GM19438 (cell line): ENCODE measurements around the gene SHC3.
"Not testable (repeated sequence)": the region's sequence is repeated elsewhere in the genome, so short reads cannot be mapped to it uniquely, and the experiment has no call there.

Source experiments
- ATAC-seq: cut with Tn5 transposase; IDR thresholded peaks from one replicate; pipeline ENCODE4 v1.9.1; 2021; ENCODE audit warnings: low read depth; ENCODE audit not compliant: unreplicated experiment

Gene SHC3, protein sequence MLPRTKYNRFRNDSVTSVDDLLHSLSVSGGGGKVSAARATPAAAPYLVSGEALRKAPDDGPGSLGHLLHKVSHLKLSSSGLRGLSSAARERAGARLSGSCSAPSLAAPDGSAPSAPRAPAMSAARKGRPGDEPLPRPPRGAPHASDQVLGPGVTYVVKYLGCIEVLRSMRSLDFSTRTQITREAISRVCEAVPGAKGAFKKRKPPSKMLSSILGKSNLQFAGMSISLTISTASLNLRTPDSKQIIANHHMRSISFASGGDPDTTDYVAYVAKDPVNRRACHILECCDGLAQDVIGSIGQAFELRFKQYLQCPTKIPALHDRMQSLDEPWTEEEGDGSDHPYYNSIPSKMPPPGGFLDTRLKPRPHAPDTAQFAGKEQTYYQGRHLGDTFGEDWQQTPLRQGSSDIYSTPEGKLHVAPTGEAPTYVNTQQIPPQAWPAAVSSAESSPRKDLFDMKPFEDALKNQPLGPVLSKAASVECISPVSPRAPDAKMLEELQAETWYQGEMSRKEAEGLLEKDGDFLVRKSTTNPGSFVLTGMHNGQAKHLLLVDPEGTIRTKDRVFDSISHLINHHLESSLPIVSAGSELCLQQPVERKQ

DNA sequence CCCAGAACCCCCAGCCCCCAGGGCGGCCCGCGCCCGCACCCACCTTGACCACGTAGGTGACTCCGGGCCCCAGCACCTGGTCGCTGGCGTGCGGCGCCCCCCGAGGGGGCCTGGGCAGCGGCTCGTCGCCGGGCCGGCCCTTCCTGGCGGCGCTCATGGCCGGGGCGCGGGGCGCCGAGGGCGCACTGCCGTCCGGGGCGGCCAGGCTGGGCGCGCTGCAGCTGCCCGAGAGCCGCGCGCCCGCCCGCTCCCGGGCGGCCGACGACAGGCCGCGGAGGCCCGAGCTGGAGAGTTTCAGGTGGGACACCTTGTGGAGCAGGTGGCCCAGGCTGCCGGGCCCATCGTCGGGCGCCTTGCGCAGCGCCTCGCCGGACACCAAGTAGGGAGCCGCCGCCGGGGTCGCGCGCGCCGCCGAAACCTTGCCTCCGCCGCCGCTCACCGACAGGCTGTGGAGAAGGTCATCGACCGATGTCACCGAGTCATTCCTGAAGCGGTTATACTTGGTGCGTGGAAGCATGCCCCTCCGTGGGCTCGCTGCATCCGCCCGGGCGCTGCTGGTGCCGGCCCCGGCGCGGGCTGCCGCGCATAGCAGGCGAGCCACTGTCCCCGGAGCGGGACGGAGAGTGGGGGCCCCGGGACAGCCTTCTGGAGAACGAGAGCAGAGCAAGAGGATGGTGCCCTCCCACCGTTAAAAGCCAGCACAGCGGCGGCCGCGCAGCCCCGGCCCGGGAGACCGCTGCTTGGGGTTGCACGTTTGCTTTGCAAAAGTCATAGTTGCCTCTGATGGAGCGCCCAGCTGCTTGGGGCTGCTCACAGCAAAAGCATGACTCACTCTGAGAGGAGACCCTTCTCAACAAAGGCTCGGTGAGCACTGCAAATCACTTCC is at the start of gene SHC3:
Gene SHC3, minus strand, starts transcription at position 875 of the 886 bp plus-strand sequence. Its CDS starts 358 bp downstream, at position 517.
- no peak for ATAC-seq

DNA sequence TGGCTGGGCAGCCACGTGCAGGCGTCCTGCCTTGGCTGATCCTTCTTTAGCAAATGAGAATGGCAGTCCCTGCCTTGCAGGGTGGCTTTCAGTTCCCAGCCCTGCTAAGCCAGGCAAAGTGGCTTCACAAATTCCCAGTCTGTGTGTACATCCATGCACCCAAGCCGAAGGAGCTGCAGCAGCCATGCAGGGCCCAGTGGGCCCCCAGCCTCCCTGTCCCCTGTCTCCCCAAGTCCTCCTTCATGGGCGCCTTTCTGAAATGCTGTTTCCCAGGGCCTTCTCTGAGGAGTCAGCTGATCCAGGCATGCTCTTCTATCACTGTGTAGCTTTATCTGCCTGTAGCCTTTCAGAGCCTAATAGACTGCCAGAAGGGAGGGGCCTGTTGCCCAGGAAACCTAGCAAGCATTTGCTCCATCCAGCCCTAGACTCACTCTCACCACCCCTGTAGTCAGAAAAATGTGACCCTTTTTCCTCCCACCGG is 47.4 kb upstream of the SHC3 start:
- ATAC-seq, result no peak

DNA sequence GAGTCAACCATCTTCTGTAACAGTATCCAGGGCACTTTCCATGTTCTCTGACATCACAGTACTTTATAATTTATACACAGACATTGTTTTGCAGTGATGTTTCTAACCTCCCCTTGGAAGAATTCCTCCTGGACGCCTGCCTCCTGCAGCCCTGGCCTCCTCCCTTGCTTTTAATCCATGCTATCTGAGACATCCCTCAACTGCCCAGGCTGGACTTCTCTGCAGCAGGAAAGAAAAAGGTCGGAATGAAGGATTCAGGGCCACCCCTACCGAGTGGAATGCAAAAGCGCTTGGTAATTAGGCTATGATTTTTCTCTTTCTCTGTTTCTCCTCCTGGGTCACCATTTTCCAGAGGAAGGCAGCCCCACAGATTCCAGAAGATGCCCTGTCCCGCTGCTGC is 47.0 kb upstream of the SHC3 start:
- no peak for ATAC-seq

DNA sequence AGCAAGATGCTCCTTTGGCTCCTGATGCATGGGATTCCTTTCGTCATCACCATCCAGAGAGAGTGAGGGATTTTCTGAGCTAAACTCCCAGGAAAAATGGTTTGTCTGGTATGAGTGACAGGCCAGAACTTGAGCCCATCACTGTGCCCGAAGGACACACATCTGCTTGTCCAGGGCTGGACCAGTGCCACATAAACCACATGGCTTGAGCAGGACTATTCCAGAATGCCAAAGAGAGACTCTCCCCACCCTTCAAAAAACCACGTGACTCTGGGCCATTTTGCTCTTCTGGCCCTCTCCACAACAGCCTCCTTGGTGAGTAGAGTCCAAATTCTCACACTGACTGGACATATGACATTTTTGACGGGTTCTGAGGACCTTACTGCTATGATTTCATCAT is 46.4 kb upstream of the SHC3 start:
- ATAC-seq, result no peak

DNA sequence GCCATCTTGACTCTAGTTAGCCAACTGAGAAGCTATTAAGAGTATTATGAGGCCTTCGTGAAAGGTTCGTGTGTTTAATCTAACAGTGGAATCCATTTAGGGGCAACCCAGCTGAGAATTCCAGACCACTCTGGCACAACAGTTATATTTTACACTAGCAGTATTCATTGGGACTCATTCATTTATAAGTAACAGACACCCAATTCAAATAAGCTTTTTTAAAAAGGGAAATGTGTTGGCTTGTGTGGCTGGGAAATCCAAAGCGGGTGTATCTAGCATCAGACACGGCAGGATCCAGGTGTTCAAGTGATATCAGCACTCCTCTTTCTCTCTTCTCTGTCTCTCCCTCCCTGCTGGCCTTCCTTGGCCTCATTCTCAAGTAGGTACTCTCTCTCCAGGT is 46.0 kb upstream of the SHC3 start:
- ATAC-seq, result no peak

DNA sequence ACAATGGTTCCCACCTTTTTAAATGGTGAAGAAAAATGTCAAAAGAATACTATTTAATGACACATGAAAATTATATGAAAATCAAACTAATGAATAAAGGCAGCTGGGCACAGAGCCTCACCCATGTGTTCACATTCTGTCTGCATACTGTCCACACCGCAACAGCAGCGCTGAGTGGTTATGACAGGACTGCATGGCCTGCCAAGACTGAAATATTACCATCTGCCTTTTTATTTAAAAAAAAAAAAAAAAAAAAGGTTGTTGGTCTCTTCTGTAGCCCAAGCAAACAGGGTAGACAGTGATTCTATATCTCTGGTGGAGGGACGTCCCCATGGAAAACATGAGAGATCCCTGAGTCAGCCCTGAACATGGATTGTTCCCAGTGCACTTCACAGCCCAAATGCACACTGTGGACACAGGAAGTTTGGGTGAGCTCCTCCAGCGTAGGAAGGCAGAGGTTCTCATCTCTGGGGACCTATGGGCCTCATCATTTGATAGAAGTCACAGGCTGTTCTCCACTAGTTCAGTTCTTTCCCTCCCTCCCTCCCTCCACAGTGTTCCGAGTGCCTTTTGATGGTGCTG is 44.9 kb upstream of the SHC3 start:
- ATAC-seq, result no peak

DNA sequence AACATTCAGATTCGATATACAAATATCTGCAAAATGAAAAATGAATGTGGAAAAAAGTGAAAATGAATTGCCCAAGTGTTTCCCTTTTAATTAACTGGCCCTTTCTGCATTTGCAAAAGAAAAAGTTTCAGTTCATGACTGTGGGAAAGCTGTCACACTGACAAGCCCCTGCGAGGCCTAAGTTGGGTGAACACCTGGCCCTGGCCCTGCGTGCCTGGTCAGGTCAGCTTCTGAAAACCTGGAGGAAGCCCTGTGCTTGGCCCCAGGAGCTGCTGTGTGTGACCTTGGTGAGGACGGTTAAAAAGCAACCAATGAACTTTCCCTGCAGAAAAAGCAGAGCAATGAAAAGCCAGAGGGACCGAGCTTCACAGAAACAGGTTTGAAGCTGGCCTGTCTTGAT is 41.0 kb upstream of the SHC3 start:
- ATAC-seq, result no peak

DNA sequence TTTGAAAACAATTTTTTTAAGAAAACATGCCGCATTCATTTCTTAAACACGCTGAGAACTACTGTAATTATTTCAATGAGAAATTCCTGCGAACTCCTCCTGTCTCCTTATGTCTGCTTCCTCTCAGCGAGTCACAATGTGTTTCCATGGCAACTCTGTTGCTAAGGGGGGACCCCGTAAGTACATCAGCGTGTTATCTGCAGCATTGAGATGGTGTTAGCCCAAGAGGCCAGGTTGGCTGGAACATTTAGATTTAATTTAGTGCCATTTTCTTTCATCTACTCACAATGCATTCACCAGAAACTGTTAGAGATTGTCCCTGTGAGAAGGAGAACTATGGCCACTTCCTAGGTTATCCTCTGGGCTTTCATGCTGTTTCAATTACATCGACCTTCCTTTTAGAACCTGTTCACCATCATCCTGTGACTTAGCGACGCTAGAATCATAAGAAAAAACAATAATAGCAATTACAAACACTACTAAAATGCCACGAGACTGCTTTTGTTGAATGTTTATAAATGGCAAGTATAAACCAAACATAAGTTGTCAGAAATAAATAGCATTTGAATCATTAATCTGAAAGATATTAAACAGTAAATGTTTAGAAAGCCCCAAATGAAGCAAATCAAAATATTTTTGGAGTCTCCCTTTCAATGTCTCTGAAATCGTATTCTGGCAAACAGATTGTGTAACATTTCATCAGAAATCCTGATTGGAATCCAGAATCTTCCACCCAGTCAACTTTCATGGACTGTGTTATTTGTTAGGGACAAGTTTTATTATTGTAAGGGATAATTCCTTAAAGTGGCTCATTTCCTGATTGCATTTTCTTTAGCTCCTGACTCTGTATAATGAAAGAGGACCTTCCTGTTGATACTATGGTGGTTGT is 39.7 kb upstream of the SHC3 start:
- ATAC-seq, result no peak

DNA sequence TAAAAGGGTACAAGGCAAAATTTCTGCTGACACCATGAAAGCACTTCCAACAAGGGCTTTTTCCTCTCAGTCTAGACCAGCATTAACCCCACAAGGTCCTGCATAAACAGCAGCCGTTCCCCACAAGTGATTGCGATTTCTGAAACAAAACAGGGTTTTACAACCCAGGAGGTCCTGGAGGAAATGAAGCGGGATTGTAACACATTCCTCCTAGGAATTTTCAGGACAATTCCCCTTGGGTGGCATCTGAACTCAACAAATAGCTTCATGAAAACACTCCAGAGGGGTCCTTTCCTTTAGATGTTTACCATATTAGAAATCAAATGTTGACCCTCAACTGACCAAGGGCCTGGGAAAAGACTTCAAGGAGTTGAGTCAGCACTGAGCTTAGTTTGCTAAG is 36.7 kb upstream of the SHC3 start:
- no peak for ATAC-seq

DNA sequence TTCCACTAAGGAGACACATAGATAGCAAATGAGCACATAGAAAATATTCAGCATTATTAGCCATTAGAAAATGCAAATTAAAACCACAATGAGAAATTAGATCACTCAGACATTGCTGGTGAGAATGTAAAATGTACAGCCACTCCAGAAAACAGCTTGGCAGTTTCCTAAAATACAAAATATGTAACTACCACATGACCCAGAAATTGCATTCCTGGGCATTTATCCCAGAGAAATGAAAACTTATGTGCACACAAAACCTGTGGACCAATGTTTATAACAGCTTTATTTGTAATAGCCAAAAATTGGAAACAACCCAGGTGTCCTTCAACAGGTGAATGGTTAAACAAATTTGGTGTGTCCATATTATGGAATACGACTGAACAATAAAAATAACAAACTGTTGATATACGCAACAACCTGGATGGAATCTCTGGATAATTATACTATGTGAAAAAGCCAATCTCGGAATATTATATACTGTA is 34.8 kb upstream of the SHC3 start:
- no peak for ATAC-seq

DNA sequence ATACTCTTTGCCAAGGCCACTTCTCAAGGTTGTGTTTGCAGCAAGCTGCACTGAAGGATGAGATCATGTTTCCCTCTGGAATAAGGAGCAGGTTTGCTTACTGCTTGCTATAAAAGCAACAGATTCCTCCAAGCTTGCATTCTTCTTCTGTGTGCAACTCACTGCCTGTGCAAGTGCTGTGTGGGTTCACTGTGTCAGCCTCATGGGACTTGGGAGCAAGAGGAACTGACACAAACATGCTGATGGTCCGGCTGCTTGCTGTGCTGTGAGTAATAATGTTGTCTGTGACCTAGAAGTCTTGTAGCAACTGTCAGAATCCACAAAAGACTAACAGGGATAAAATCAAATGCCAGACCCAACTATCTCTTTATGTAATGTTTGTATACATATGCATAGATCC is 33.6 kb upstream of the SHC3 start:
- ATAC-seq, result no peak

DNA sequence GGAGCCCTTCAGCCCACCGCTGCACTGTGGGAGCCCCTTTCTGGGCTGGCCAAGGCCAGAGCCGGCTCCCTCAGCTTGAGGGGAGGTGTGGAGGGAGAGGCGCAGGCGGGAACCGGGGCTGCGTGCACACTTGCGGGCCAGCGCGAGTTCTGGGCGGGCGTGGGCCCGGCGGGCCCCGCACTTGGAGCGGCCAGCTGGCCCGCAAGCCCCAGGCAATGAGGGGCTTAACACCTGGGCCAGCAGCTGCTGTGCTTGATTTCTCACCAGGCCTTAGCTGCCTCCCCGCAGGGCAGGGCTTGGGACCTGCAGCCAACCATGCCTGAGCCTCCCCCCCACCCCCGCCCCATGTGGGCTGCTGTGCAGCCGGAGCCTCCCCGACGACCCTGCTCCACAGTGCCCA is 30.7 kb upstream of the SHC3 start:
- ATAC-seq, result not testable (repeated sequence)

DNA sequence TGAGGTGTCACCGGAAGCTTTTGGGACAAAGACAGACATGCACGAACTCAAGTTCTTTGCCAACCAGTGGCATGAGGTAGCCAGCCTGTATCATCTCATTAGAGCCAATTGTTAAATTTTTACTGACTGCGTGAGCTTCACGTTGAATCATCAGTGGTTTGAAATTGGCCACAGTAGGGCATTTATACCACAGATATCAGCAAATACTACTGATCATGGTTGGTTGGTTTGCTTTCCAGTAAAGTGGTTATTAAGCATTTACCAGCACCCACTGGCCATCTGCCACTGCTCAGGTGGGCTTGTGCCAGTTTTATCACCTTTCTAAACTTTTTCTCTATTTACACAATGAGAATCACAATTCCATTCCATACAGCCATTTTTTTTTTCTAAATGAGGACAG is 28.4 kb upstream of the SHC3 start:
- no peak for ATAC-seq

DNA sequence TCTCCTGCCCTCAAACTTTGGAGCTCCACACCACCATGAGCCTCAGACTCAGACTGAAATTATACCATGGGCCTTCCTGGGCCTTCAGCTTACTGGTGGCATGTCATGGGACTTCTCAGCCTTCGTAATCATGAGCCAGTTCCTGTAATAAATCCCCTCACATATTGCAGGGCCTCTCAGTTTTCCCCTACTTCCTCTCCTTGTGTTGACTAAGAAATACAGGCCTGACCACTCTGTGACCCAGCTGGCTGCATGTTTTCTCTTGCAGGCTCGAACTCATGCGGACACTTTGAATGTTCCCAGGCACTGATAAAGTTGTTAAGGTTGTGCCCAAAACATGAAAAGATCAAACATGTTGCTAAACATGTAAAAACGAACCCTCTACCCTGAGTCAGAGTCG is 26.2 kb upstream of the SHC3 start:
- no peak for ATAC-seq

DNA sequence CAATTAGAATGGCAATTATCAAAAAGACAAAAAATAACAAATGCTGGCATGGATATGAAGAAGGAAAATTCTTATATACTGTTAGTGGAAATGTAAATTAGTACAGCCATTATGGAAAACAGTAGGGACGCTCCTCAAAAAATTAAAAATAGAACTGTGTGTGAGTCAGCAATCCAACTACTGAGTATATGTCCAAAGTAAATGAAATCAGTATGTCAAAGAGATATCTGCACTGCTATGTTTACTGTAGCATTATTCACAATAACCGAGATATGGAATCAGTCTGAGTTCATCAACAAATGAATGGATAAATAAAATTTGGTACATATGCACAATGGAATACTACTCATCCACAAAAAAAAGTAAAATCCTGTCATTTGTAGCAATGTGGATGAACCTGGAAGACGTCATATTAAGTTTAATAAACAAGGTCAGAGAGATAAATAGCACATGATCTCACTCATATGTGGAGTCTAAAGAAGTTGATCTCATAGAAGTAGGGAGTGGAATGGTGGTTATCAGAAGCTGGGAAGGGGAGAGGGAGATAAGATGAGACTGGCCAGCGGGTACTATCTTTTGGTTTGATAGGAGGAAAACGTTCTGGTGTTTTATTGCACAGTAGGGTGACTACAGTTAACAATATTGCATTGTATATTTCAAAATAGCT is 16.6 kb upstream of the SHC3 start:
- ATAC-seq, result no peak

DNA sequence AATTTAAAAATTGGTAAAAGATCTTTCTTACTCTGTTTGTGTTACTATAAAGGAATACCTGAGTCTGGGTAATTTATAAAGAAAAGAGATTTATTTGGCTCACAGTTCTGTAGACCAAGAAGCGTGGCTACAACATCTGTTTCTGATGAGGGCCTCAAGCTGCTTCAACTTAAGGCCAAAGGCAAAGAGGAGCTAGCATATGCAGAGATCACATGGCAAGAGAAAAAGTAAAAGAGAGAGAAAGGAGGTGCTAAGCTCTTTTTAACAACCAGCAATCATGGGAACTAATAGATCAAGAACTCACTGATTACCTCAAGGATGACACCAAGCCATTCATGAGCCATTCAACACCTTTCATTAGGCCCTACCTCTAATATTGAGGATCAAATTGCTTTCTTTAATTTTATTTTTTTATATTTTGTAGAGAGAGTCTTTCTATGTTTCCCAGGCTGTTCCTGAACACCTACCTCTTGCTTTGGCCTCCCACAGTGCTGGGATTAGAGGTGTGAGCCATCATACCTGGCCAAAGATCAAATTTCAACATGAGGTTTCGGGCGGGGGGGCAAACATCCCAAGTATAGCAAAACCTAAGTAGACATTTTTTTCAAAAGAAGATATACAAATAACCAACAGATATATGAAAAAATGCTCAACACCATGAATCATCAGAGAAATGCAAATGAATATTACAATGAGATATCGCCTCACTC is 16.0 kb upstream of the SHC3 start:
- no peak for ATAC-seq

DNA sequence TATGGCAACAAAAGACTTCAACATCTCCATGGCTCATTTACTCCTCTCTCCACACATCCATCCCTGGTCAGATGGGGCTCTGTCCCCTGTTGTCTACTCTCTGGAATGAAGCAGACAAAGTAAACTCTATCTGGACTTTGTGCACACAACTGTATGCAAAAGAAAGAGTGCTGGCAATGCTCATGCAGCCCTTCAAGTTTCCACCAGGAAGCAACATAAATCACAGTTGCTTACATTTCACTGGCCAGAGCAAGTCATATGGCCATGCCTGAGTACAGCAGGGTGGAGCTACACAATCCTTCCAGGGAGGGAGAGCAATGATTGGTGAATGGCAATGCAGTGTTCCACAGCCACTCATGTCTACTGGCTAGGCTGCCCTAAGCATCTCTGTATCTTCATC is 12.4 kb upstream of the SHC3 start:
- no peak for ATAC-seq

DNA sequence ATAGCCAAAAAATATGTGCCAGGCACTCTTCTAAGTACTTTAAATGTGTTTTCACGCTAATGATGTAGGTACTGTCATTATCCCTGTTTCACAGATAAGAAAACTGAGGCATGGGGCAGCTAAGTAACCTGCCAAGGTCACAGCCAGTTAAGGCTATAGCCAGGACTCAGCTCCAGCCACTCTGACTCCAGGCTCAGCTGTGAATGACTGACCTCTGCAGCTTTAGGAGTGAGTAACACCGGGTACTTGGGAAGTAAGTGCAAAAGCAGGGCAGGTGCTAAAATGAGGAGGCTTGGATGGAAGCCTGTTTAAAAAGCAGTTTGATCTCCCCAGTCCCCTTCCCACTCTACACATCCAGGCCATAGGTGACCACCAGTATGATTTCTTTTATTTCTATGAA is 10.6 kb upstream of the SHC3 start:
- ATAC-seq, result no peak

DNA sequence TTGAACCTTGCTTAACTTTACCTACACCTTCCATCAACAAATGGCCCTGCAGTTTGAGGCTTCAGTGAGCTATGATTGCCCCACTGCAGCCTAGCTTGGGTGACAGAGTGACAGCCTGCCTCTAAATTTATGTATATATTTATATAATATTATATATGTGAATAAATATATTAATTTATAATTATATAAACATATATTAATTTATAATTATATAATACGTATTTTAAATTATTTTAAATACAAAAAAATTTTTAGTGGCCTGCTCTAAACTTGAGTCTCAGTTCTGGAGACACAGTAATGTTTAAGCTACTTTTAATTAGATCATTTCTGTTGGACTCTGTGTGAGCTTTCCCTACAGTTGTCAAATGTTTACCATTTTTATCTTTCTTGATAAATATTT is 9.3 kb upstream of the SHC3 start:
- no peak for ATAC-seq
